ENCODE data around the gene PODXL.

GRCh38 chr7:131529179-131529578 is 27.2 kb downstream of the PODXL start:
- TF ChIP-seq CTCF (IDR thresholded peaks at IDR 0.05) (no peak), EP300 (IDR thresholded peaks at IDR 0.05) (no peak), POLR2A (IDR thresholded peaks at IDR 0.05) (no peak)

Measured in gastroesophageal sphincter (tissue), 3 donors.